NCI-H82 treated with DMSO at 0.1 percent for 48 hours (cell line): ENCODE results near the gene TMED10.
A peak's percentile ranks its signal among the peaks of the same experiment; 100 is the strongest.
"Not testable (repeated sequence)": the region's sequence is repeated elsewhere in the genome, so short reads cannot be mapped to it uniquely, and the experiment has no call there.

Source experiments
- DNase-seq: peaks from one replicate; lab custom pipeline; 2025; ENCODE audit not compliant: unreplicated experiment; lab: John Stamatoyannopoulos, UW

The TMED10 gene

GRCh38 chr14:75128596-75128990 lies 47.8 kb downstream of the TMED10 start:
- DNase-seq: no peak

DNA sequence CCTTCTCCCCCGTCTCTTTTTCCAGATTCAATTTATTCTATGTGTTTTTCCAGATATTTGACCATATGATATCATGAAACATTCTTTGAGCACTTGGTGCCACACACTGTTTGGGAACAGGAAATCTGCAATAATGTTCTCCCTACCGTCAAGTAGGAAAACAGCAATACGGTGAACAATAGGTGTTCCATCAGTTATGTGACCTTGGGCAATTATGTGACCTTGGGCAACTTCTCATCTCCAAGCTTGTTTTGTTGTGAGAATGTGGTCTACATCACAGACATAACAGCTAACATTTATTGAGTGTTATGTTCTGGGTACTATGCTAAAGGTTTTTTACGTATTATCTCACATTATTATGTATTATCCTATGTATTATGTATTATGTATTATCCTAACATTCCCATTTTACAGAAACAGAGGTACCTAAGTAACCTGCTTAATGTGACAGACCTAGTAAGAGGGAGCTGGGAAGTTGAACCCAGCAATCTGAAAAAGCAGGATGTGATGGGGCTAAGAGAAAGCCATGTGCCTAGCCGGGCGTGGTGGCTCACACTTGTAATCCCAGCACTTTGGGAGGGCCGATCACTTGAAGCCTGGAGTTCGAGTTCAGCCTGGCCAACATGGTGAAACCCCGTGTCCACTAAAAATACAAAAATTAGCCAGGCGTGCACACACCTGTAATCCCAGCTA lies 48.4 kb downstream of the TMED10 start:
- DNase-seq: no peak

DNA sequence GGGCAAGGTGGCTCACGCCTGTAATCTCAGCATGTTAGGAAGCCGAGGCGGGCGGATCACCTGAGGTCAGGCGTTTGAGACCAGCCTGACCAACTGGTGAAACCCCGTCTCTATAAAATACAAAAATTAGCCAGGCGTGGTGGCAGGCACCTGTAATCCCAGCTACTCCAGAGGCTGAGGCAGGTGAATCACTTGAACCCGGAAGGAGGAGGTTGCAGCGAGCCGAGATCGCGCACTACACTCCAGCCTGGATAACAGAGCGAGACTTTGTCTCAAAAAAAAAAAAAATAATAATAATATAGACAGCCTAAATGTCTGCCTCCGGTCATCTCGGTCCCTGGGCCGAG lies 49.0 kb downstream of the TMED10 start:
- not testable (repeated sequence) for DNase-seq

DNA sequence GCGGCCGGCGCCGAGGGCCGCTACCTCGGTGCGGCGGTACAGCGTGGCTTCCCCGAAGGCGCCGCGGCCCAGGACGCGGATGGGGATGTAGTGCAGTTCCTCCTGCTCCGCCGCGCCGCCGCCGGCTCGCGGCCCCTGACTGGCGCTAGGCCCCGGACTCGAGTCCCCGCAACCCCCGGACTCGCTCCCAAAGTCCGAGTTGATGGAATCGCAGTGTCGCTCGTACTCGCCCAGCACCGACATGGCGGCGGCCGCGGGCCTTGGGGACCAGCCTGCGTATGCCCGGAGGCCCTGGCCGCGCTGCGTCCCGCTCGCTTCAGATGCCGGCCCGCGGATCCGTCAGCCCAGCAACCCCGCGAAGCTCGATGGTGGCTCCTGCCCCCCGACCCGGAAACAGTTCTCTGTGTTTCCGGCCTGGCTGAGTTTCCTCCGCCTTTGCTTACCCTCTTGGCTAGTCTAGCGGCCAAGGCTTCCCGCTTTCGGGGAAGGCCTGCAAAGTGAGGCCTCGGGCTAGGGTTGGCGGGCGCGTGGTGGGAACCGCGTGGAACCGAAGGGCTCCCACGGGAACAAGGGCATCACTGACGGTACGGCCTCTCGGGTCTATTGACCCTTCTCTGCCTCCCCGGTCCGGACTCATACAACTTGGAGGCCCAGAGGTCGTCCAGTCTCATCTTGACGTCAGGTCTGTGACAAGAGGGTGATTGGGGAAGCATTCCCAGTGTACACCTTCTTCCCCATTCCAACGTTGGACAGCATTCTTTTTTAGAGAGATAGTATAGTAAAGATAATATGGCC lies 49.5 kb downstream of the TMED10 start, which contains the start of gene NEK9:
Gene NEK9 (minus strand): TSS at position 370 of the 795 bp plus-strand sequence. CDS start 127 bp downstream, at position 243.
- peak; percentile 29 for DNase-seq

- DNase-seq: no peak
Observed at GRCh38 chr14:75126121-75126544, 50.3 kb downstream of the TMED10 start.

DNA sequence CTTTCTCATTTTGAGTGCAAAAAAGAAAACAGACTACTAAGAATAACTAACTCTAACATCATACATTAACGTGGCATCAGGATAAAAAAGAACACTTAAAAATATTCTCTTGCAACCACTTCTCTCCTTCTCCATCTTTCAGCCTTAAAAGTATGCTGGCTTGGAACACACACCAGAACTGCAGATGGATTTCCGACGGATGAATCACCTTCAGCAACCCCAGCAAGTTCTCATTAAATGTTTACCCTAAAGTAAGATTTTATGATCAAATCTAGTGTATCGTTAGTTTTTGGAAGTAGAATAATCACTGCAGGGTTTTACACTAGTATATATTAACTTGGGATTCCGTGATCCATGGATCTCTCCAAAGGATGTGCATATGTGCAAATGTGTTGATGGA lies 50.8 kb downstream of the TMED10 start:
- no peak for DNase-seq

DNA sequence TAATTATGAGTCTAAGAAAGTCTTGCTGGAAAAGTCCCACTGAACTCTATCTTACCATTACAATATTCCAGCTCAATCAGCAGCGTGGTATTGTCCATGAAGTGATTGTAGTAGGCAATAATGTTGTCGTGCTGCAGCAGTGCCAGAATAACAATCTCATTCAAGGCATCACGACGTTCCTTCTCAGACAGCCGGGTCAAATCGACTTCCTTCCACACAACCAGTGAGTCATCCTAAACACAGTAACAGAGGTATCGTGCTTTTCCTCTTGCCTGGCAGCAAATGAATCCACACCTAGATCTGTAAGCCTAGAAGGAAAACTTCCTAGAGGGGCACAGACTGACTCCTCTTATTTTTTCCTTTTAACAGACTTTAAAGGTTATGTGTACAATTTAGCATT lies 52.4 kb downstream of the TMED10 start:
- no peak for DNase-seq

DNA sequence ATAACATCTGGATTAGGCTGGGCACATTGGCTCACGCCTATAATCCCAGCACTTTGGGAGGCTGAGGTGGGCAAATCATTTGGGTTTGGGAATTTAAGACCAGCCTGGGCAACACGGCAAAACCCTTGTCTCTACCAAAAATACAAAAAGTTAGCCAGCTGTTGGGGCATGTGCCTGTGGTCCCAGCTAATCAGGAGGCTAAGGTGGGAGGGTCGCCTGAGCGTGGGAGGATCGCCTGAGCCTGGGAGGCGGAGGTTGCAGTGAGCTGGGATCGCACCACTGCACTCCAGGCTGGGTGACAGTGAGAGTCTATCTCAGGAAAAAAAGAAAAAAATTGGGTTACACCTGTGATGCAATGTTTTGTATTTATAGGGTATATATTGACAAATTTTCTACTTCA lies 54.9 kb downstream of the TMED10 start:
- no peak for DNase-seq

- DNase-seq: no peak
Observed at GRCh38 chr14:75120541-75121291, 55.7 kb downstream of the TMED10 start.

DNA sequence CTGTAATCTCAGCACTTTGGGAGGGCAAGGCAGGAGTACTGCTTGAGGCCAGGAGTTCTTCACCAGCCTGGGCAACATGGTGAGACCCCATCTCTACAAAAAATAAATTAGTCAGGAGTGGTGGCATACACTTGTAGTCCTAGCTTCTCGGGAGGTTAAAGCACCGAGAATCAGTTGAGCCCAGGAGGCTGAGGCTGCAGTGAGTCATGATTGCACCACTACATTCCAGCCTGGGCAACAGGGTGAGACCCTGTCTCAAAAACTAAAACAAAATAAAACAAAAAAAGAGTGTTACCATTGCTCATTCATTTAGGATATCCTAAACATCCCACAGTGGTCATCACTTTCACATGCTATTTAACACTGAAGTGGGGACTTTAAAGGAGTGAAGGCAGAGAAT lies 57.4 kb downstream of the TMED10 start:
- DNase-seq: no peak

DNA sequence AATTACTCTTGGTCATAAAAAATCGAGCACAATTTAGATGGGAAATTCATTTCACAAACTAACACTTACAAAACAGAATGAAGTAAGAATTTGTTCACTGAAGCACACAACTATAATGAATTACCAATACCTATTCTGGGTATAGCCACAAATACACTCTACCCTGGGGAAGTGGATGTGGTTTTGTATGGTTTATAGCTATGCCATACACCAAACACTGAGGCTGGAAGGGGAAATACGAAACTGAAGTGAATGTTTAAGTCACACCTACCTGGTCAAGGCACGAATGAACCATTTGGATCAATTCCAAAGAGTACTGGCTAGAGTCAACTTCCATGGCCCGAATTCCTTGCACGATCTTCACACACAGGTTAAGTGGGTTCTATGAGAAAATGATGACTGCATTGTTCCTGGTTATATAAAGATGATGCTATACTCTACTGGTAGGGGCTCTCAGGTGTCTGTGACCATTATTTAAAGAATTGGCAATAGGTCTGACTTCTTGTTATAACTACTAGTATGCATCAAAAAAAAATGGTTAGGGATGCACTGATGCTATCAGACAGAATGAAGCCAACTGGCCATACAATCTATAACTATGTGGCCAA lies 62.4 kb downstream of the TMED10 start:
- DNase-seq: no peak

DNA sequence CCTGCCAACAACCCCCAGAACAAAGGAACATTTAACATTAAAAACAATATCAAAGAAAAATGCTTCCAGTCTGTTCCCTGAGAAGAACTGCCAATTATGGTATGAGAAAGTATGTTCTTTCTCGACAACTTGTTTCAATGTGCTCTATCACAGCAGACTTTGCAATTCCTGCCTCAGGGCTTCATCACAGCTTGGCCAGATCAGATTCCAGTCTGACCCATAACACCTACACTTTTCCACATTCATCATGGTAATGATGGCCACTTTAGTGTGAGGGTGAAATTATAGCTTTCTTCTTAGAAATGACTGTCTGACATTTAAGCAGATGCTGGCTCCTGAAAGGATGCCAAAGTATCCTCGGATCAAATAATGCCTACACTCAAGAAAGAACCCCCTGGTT lies 66.5 kb downstream of the TMED10 start:
- DNase-seq: no peak

DNA sequence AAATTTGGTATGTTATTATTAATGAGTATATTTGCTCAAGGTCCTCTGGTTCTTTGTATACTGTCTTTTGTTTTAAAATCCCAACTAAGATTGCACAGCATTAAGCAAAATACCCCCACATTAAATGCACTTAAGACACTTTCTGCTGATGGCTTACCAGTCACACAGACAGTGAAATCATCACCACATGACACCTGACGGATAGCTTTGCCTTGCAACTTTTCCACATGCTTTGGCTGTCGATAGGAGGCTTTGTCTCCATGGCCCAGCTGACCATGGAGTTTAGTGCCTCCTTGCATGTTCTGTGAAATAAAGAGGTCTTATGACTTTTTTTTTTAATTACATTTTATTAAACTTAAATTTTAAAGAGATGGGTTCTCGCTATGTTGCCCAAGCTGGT lies 69.2 kb downstream of the TMED10 start:
- no peak for DNase-seq

- no peak for DNase-seq
Observed at GRCh38 chr14:75101491-75101890, 74.9 kb downstream of the TMED10 start.

DNA sequence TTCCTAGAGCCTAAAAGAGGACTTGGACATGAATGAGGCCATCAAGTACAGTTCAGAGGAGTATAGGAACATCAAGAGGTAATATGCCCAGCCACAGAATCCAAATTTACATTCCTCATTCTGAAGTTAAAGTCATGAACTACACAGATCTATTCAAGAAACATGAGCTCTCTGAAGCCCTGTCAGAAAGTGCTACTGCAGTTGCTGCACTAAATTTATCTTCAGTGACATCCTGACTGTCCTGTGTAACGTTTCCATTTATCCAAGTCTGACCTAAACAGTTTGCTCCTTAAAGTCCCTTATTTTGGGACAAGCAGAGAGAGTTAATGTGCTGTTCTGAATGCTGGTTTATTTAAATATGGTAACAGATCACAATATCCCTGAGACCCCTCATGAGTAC lies 77.7 kb downstream of the TMED10 start:
- DNase-seq: no peak

- DNase-seq: no peak
Observed at GRCh38 chr14:75098212-75098611, 78.2 kb downstream of the TMED10 start.

DNA sequence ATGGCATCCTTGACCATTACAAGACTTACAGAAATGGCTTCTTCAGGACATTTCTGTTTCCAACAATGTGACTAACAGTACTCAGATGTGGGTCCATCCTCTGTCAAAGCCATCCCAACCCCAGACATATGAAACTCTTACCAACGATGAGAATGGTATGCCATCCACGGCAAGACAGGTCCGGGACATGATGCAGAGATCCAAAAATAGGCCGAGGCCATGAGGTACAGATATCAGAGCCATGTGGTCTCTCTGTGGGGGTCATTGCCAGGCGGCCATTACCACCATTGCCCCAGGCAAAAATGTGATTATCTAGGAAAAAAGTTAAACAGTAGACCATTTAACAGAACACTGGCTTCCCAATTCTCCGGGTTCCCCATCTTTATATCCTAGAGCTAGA lies 79.5 kb downstream of the TMED10 start:
- no peak for DNase-seq

- no peak for DNase-seq
Observed at GRCh38 chr14:75095690-75096089, 80.7 kb downstream of the TMED10 start.

DNA sequence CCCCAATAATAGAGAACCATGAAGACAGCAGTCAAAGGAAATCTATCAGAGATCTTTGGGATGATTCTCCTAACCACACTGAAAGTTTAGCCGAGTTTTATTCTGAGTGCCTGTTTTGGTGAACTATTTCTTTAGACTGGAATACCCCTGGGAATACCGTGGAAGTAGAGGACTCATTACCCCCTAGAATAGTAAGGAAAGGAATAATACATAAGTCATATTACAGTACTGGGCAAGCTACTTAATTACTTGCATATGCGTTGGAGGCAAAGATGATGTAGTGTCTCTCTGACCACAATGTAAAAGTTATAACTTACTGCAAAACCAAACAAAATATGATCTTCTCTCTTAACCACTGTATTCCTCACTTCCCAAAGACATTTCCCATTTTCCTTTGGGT lies 81.5 kb downstream of the TMED10 start:
- no peak for DNase-seq

DNA sequence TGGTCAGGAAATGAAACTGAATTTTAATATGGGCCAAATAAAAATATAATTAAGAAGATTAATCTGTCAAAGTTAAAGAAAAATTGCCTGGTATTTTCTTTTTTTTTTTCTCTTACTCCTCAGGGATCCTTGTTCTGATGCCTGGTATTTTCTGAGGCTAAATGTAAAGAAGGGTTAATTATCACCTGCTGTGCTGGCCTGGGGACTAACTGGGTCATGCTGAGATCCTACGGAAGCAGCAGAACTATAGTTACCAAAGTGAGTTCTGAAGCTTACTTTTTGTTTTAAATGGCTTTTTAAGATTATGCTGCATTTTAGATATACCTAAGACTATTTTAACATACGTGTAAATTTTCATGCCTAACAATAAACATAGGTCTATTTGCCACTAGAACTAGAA lies 83.7 kb downstream of the TMED10 start:
- DNase-seq: no peak

DNA sequence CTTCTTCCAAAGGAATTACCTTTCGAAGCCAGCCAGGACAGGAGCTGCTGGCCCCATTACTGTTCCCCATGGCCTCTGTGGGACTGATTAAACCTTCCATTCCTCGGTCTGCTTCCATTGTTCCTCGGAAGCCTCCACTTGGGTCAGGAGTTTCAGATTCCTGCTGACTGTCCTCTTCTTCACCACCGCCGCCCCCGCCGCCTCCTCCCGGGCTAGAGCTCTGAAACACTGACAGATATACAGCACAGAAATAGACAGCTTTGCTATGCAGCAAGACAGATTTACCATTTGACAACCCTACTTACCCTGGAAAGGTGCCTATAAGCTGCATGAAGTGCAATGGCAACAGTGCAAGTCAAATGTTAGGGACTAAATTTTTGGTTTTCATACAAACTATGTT lies 85.2 kb downstream of the TMED10 start:
- no peak for DNase-seq
